GM21529 (cell line): ENCODE results near the gene XRCC4.
"Not testable (repeated sequence)": the region's sequence is repeated elsewhere in the genome, so short reads cannot be mapped to it uniquely, and the experiment has no call there.

ENCODE experiments used
- ATAC-seq: cut with Tn5 transposase; IDR thresholded peaks from one replicate; pipeline ENCODE4 v1.9.1; 2021; ENCODE audit not compliant: unreplicated experiment

XRCC4 gene

GRCh38 chr5:83107692-83108420 is 30.5 kb downstream of the XRCC4 start:
- no peak for ATAC-seq

- no peak for ATAC-seq
Measured at GRCh38 chr5:83109380-83109779, 32.0 kb downstream of the XRCC4 start.

- ATAC-seq, result no peak
Measured at GRCh38 chr5:83115816-83116215, 38.5 kb downstream of the XRCC4 start.

- no peak for ATAC-seq
Measured at GRCh38 chr5:83118471-83118870, 41.1 kb downstream of the XRCC4 start.

- ATAC-seq, result no peak
Measured at GRCh38 chr5:83118976-83119375, 41.6 kb downstream of the XRCC4 start.

GRCh38 chr5:83124593-83124992 is 47.2 kb downstream of the XRCC4 start:
- no peak for ATAC-seq

- ATAC-seq, result no peak
Measured at GRCh38 chr5:83125560-83125959, 48.2 kb downstream of the XRCC4 start.

GRCh38 chr5:83126501-83126900 is 49.2 kb downstream of the XRCC4 start:
- ATAC-seq, result no peak

GRCh38 chr5:83133797-83134196 is 56.5 kb downstream of the XRCC4 start:
- no peak for ATAC-seq

- ATAC-seq, result no peak
Measured at GRCh38 chr5:83142526-83142925, 65.2 kb downstream of the XRCC4 start.

- no peak for ATAC-seq
Measured at GRCh38 chr5:83145241-83145640, 67.9 kb downstream of the XRCC4 start.

GRCh38 chr5:83145882-83146331 is 68.6 kb downstream of the XRCC4 start:
- ATAC-seq, result no peak

GRCh38 chr5:83146441-83146840 is 69.1 kb downstream of the XRCC4 start:
- ATAC-seq, result no peak

- ATAC-seq, result no peak
Measured at GRCh38 chr5:83147593-83147992, 70.2 kb downstream of the XRCC4 start.

GRCh38 chr5:83148370-83148769 is 71.0 kb downstream of the XRCC4 start:
- ATAC-seq, result no peak

- ATAC-seq, result no peak
Measured at GRCh38 chr5:83149671-83150070, 72.3 kb downstream of the XRCC4 start.

GRCh38 chr5:83151821-83152220 is 74.5 kb downstream of the XRCC4 start:
- no peak for ATAC-seq

GRCh38 chr5:83152996-83153395 is 75.6 kb downstream of the XRCC4 start:
- ATAC-seq, result not testable (repeated sequence)

GRCh38 chr5:83156001-83156400 is 78.7 kb downstream of the XRCC4 start:
- ATAC-seq, result no peak

GRCh38 chr5:83157163-83157562 is 79.8 kb downstream of the XRCC4 start:
- no peak for ATAC-seq

- ATAC-seq, result no peak
Measured at GRCh38 chr5:83162601-83163000, 85.3 kb downstream of the XRCC4 start.

GRCh38 chr5:83167538-83167937 is 90.2 kb downstream of the XRCC4 start:
- ATAC-seq, result no peak
